Rectal smooth muscle tissue (tissue), 1 donor: ENCODE data around the gene SMIM35.
"Not testable (repeated sequence)": the region's sequence is repeated elsewhere in the genome, so short reads cannot be mapped to it uniquely, and the experiment has no call there.

Source experiments
- H3K27ac ChIP-seq: one replicate; pipeline ENCODE4 v1.7.0; 2013; ENCODE audit warnings: low read depth, low read length, inconsistent platforms
- H3K27me3 ChIP-seq: one replicate; pipeline ENCODE4 v1.7.0; 2013; ENCODE audit warnings: low read length; ENCODE audit not compliant: control insufficient read depth, insufficient read depth
- H3K36me3 ChIP-seq: one replicate; pipeline ENCODE4 v1.7.0; 2013; ENCODE audit warnings: low read length; ENCODE audit not compliant: control insufficient read depth, insufficient read depth
- H3K4me1 ChIP-seq: one replicate; pipeline ENCODE4 v1.7.0; 2013; ENCODE audit warnings: low read length; ENCODE audit not compliant: control insufficient read depth, insufficient read depth
- H3K4me3 ChIP-seq: one replicate; pipeline ENCODE4 v1.7.0; 2013; ENCODE audit warnings: low read length
- H3K9ac ChIP-seq: one replicate; pipeline ENCODE4 v1.7.0; 2013; ENCODE audit warnings: low read length

The SMIM35 gene

DNA sequence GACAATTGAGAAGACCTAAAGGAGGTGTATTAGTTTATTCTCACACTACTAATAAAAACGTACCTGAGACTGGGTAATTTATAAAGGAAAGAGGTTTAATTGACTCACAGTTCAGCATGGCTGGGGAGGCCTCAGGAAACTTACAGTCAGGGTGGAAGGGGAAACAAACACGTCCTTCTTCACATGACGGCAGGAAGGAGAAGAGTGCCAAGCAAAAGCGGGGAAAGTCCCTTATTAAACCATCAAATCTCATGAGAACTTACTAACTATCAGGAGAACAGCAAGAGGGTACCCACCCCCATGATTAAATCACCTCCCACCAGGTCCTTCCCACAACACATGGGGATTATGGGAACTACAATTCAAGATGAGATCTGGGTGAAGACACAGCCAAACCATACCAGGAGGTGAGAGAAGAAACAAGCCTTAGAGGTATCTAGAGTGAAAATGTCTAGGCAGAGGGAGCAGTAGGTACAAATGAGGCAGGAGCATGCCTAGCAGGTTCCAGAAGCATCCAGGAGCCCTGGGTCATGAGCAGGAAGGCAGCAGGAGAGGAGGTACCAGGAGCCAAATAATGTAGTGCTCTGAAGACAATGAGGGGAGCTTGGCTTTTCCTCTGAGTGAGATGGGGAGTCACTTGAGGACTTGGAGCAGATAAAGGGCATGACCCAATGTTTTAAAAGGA, 69.0 kb downstream of the SMIM35 start:
- no peaks in the 10 kb centered on the region for H3K4me1 ChIP-seq
- H3K27me3 ChIP-seq: no peaks in the 10 kb centered on the region
- H3K27ac ChIP-seq: no peak overlapping the region
- H3K4me3 ChIP-seq: no peak overlapping the region
- no peak overlapping the region for H3K9ac ChIP-seq
- H3K36me3 ChIP-seq: no peaks in the 10 kb centered on the region

- Histone ChIP-seq H3K4me3 (no peak overlapping the region), H3K27me3 (no peaks in the 10 kb centered on the region), H3K36me3 (no peaks in the 10 kb centered on the region), H3K4me1 (no peaks in the 10 kb centered on the region), H3K9ac (no peak overlapping the region), H3K27ac (no peak overlapping the region)
Observed at GRCh38 chr11:118017111-118017510, 69.7 kb downstream of the SMIM35 start.

DNA sequence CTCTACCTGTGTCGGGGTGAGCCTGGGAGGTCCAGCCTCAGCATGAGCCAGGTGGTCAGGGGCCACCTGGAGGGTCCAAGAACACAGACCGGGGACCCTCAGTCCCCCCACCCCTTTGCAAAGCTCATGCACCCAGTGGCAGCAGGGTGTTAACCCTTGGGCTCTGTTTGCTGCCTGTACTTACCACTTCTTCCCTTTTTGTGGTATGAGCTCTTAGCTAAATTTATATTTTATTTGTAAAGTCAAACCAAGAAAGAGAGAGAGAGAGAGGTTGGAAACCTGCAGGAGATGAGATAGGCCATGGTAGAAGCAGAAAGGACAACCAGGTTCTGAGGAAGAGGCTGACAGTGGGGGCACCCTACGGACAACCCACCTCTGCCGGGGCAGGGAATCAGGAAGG, 70.7 kb downstream of the SMIM35 start:
- Histone ChIP-seq H3K27ac (no peak overlapping the region), H3K4me1 (no peaks in the 10 kb centered on the region), H3K4me3 (no peak overlapping the region), H3K36me3 (no peaks in the 10 kb centered on the region), H3K27me3 (no peaks in the 10 kb centered on the region), H3K9ac (no peak overlapping the region)

GRCh38 chr11:118015385-118015841, 71.3 kb downstream of the SMIM35 start:
- Histone ChIP-seq H3K4me3 (no peak overlapping the region), H3K27ac (no peak overlapping the region), H3K27me3 (no peaks in the 10 kb centered on the region), H3K4me1 (no peaks in the 10 kb centered on the region), H3K36me3 (no peaks in the 10 kb centered on the region), H3K9ac (no peak overlapping the region)

DNA sequence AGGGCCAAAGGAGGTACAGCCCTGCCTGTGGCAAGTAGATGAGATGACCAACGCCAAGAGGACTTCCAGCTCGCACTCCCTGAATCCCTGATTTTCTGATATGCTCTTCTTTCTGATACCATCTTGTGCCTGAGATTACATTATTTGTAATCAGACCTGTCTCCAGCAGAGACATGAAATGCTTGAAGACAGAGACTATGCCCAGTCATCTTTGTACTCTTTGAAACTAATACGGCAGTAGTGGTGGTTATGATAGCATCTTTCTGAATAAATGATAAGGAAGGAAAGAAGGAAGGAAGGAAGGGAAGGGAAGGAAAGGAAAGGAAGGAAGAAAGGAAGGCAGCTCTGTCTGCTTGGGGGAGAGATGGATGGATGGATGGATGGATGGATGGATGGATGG, 72.7 kb downstream of the SMIM35 start:
- no peak overlapping the region for H3K4me3 ChIP-seq
- H3K27ac ChIP-seq: no peak overlapping the region
- H3K4me1 ChIP-seq: no peaks in the 10 kb centered on the region
- H3K9ac ChIP-seq: no peak overlapping the region
- no peaks in the 10 kb centered on the region for H3K36me3 ChIP-seq
- no peaks in the 10 kb centered on the region for H3K27me3 ChIP-seq

DNA sequence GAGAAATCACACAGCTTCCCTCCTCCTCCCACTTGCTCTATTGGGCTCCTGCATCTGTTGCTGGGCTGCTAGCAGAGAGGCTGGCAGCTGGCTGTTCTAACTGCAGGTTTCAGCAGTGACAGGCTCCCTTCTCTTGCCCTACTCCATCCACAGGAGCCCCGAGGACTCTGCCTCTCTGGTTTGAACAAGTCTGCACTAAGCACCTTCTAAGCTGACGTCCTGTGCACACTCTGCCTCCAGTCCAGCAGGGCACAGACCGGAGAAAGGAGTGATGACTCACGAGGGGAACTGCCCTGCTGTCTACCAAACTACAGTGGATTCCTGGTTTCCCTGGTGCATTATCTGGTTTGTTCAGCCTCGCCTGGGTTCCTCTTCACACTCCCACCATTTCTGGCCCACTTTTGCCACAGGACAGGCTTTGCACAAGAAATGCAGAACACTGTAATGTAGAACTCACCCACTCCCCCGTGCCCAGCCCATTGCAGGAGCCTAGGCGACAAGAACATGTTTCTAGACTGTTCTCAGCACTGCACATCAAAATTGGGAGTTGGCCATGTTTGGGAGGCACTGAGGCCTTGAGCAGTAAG, 74.6 kb downstream of the SMIM35 start:
- no peaks in the 10 kb centered on the region for H3K27me3 ChIP-seq
- H3K4me3 ChIP-seq: no peak overlapping the region
- H3K27ac ChIP-seq: peak overlapping the region; percentile 43
- no peaks in the 10 kb centered on the region for H3K4me1 ChIP-seq
- H3K9ac ChIP-seq: no peak overlapping the region
- no peaks in the 10 kb centered on the region for H3K36me3 ChIP-seq

GRCh38 chr11:118010738-118011461, 75.9 kb downstream of the SMIM35 start:
- Histone ChIP-seq H3K27me3 (no peaks in the 10 kb centered on the region), H3K4me1 (no peaks in the 10 kb centered on the region), H3K4me3 (no peak overlapping the region), H3K36me3 (no peaks in the 10 kb centered on the region), H3K9ac (no peak overlapping the region), H3K27ac (peak overlapping the region; percentile 27)

GRCh38 chr11:118009864-118010737, 76.7 kb downstream of the SMIM35 start:
- Histone ChIP-seq H3K36me3 (no peaks in the 10 kb centered on the region), H3K27ac (peak overlapping the region; percentile 27), H3K4me1 (no peaks in the 10 kb centered on the region), H3K9ac (no peak overlapping the region), H3K4me3 (no peak overlapping the region), H3K27me3 (no peaks in the 10 kb centered on the region)

GRCh38 chr11:118008271-118008911, 78.4 kb downstream of the SMIM35 start:
- Histone ChIP-seq H3K36me3 (no peaks in the 10 kb centered on the region), H3K27me3 (no peaks in the 10 kb centered on the region), H3K9ac (no peak overlapping the region), H3K4me3 (no peak overlapping the region), H3K4me1 (no peaks in the 10 kb centered on the region), H3K27ac (no peak overlapping the region)

- H3K9ac ChIP-seq, H3K4me1 ChIP-seq, H3K27me3 ChIP-seq, H3K27ac ChIP-seq, H3K36me3 ChIP-seq, H3K4me3 ChIP-seq: not testable (repeated sequence)
Observed at GRCh38 chr11:118007563-118008270, 79.0 kb downstream of the SMIM35 start.

DNA sequence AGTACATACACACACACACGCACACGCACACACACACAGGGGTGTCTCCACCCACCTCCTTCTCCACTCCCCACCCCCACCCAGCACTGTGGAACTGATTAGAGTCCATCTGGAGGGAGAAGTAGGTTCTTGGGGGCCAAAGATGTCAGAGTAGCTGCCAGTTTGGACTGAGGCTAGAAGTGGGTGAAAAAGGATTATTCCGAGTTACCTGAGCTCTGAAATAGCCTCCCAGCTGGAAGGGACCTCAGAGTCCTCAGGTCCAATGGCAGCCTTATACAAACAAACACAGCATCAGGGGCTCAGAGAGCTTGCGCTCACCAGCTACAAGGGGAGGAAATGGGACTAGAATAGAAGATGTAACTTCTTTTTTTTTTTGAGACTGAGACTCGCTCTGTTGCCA, 79.7 kb downstream of the SMIM35 start:
- no peaks in the 10 kb centered on the region for H3K27me3 ChIP-seq
- no peaks in the 10 kb centered on the region for H3K36me3 ChIP-seq
- H3K4me3 ChIP-seq: no peak overlapping the region
- H3K27ac ChIP-seq: no peak overlapping the region
- H3K4me1 ChIP-seq: no peaks in the 10 kb centered on the region
- H3K9ac ChIP-seq: no peak overlapping the region
